ENCODE results near the gene ADCK1. TPM values are rescaled to one million over a fixed set of nuclear protein-coding genes. Genes with fewer than 3 reads are reported as not detected.

The ADCK1 gene
- polyA plus RNA-seq, 1 donor from 2014 or later: 13.6 TPM

DNA sequence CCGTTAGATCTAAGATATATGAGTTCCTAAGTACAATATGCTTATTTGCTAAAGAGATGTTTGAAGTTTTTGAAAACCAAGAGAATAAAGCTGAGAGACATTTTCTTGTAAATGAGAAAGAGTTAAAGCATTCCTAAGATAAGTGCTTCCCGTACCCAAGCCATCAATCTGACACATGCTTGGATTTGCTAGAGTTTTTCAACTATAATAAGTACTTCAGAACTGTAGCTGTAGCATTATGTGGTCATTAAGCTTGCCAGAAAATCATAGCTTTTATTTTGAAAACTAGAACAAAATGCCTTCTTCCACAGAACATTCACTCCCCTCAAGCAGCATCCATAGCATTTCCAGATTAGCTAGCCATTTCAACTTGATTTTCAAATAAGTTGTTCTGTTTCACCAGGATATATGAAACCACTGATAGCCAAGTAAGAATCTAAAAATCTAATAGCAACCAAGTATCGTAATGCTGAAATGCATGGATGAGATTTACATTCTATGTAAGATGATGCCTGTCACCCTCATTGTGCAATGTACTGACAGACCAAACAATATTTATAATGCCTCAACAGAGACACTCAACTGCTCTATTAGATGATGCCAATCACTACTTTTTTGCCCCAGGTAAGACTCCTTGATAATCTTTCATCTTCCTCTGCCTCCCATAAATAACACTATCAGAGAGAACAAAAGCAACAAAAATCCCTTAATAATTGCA is 47.0 kb upstream of the ADCK1 start:
- no peaks in the 10 kb centered on the region for H3K9me3 ChIP-seq (ENCODE audit: low read length)
- H3K36me3 ChIP-seq (ENCODE audit: insufficient read depth, low read length): peaks cover 4% of the 10 kb centered on the region
- no peak overlapping the region for H3K4me3 ChIP-seq (ENCODE audit: low read length)
- no peaks in the 10 kb centered on the region for H3F3A ChIP-seq (ENCODE audit: insufficient read depth, low read length, poor library complexity, severe bottlenecking)
- peaks cover 39% of the 10 kb centered on the region for H3K79me2 ChIP-seq (replicated peaks; ENCODE audit: insufficient read depth, low read length)
- H4K20me1 ChIP-seq (ENCODE audit: insufficient read depth): no peaks in the 10 kb centered on the region
- no peaks in the 10 kb centered on the region for H3K27me3 ChIP-seq (ENCODE audit: insufficient read depth, low read depth, low read length)
- no peak overlapping the region for H3K4me2 ChIP-seq (ENCODE audit: low read length)
- H3K9me2 ChIP-seq (ENCODE audit: insufficient read depth, low read length): no peaks in the 10 kb centered on the region
- TF ChIP-seq, protein P1, sequence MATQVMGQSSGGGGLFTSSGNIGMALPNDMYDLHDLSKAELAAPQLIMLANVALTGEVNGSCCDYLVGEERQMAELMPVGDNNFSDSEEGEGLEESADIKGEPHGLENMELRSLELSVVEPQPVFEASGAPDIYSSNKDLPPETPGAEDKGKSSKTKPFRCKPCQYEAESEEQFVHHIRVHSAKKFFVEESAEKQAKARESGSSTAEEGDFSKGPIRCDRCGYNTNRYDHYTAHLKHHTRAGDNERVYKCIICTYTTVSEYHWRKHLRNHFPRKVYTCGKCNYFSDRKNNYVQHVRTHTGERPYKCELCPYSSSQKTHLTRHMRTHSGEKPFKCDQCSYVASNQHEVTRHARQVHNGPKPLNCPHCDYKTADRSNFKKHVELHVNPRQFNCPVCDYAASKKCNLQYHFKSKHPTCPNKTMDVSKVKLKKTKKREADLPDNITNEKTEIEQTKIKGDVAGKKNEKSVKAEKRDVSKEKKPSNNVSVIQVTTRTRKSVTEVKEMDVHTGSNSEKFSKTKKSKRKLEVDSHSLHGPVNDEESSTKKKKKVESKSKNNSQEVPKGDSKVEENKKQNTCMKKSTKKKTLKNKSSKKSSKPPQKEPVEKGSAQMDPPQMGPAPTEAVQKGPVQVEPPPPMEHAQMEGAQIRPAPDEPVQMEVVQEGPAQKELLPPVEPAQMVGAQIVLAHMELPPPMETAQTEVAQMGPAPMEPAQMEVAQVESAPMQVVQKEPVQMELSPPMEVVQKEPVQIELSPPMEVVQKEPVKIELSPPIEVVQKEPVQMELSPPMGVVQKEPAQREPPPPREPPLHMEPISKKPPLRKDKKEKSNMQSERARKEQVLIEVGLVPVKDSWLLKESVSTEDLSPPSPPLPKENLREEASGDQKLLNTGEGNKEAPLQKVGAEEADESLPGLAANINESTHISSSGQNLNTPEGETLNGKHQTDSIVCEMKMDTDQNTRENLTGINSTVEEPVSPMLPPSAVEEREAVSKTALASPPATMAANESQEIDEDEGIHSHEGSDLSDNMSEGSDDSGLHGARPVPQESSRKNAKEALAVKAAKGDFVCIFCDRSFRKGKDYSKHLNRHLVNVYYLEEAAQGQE (IDR thresholded peaks at IDR 0.05; ENCODE audit: borderline replicate concordance): no peak
- TF ChIP-seq RAD21 (conservative IDR thresholded peaks at IDR 0.05) (no peak), MXI1 (conservative IDR thresholded peaks at IDR 0.05; ENCODE audit: poor library complexity, severe bottlenecking) (no peak), SMC3 (conservative IDR thresholded peaks at IDR 0.05; ENCODE audit: poor library complexity) (no peak), EZH2 (IDR thresholded peaks at IDR 0.05; ENCODE audit: borderline replicate concordance, insufficient read depth, low read length, poor library complexity, severe bottlenecking) (no peak), POLR2AphosphoS5 (IDR thresholded peaks at IDR 0.05) (no peak)
- no peak overlapping the region for H3K27ac ChIP-seq (ENCODE audit: low read length)
- H2AFZ ChIP-seq (ENCODE audit: low read depth, low read length): no peak overlapping the region
- H3K9ac ChIP-seq (ENCODE audit: low read length): no peak overlapping the region

GRCh38 chr14:77760381-77761204 is 39.3 kb upstream of the ADCK1 start, which contains the start of gene SNW1:
Gene SNW1, minus strand, starts transcription at chr14:77761156. Its CDS starts 29 bp downstream, at chr14:77761127.
- Histone ChIP-seq H3K27ac (ENCODE audit: low read length) (peak within 1 kb of the TSS; percentile 93), H3K9me2 (ENCODE audit: insufficient read depth, low read length) (no peaks in the 10 kb centered on the region), H3K79me2 (replicated peaks; ENCODE audit: insufficient read depth, low read length) (peaks cover 44% of the 10 kb centered on the region), H2AFZ (ENCODE audit: low read depth, low read length) (peak within 1 kb of the TSS; percentile 58), H3K36me3 (ENCODE audit: insufficient read depth, low read length) (peaks cover 4% of the 10 kb centered on the region), H3K9ac (ENCODE audit: low read length) (peak within 1 kb of the TSS; percentile 93), H3K9me3 (ENCODE audit: low read length) (no peaks in the 10 kb centered on the region), H4K20me1 (ENCODE audit: insufficient read depth) (peaks cover 3% of the 10 kb centered on the region), H3K4me2 (ENCODE audit: low read length) (peak within 1 kb of the TSS; percentile 97), H3F3A (ENCODE audit: insufficient read depth, low read length, poor library complexity, severe bottlenecking) (no peaks in the 10 kb centered on the region), H3K27me3 (ENCODE audit: insufficient read depth, low read depth, low read length) (no peaks in the 10 kb centered on the region), H3K4me3 (ENCODE audit: low read length) (peak within 1 kb of the TSS; percentile 83)
- TF ChIP-seq EP300 (conservative IDR thresholded peaks at IDR 0.05; ENCODE audit: poor library complexity, severe bottlenecking) (peak; percentile 44), SMC3 (conservative IDR thresholded peaks at IDR 0.05; ENCODE audit: poor library complexity) (peak; percentile 38), RAD21 (conservative IDR thresholded peaks at IDR 0.05) (peak; percentile 41), EZH2 (IDR thresholded peaks at IDR 0.05; ENCODE audit: borderline replicate concordance, insufficient read depth, low read length, poor library complexity, severe bottlenecking) (no peak), MXI1 (conservative IDR thresholded peaks at IDR 0.05; ENCODE audit: poor library complexity, severe bottlenecking) (peak; percentile 71), POLR2AphosphoS5 (IDR thresholded peaks at IDR 0.05) (peak; percentile 96), TAF1 (IDR thresholded peaks at IDR 0.05; ENCODE audit: low read depth) (peak; percentile 88)
- TF ChIP-seq, protein P2, sequence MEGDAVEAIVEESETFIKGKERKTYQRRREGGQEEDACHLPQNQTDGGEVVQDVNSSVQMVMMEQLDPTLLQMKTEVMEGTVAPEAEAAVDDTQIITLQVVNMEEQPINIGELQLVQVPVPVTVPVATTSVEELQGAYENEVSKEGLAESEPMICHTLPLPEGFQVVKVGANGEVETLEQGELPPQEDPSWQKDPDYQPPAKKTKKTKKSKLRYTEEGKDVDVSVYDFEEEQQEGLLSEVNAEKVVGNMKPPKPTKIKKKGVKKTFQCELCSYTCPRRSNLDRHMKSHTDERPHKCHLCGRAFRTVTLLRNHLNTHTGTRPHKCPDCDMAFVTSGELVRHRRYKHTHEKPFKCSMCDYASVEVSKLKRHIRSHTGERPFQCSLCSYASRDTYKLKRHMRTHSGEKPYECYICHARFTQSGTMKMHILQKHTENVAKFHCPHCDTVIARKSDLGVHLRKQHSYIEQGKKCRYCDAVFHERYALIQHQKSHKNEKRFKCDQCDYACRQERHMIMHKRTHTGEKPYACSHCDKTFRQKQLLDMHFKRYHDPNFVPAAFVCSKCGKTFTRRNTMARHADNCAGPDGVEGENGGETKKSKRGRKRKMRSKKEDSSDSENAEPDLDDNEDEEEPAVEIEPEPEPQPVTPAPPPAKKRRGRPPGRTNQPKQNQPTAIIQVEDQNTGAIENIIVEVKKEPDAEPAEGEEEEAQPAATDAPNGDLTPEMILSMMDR (IDR thresholded peaks at IDR 0.05; ENCODE audit: poor library complexity, severe bottlenecking): peak; percentile 28
- TF ChIP-seq, protein P1 (IDR thresholded peaks at IDR 0.05; ENCODE audit: borderline replicate concordance): no peak

Measured in neural cell (in vitro differentiated cells).